ENCODE measurements around the gene SRRM4. TPM values are rescaled to one million over a fixed set of nuclear protein-coding genes. Genes with fewer than 3 reads are reported as not detected.

The SRRM4 gene
- total and polyA plus RNA-seq, 9 donors = 0.02 TPM; not detected in 6

- intact Hi-C loops (cut with DNase I) = loop anchor here in 3 of 4 donors (5.0 to 10.0 kb wide), 2 partner anchors 299 to 301 kb away; no protein-coding TSS in a partner anchor
- H3K27ac ChIP-seq = no peak overlapping the region
- H3K4me3 ChIP-seq = no peak overlapping the region
- TF ChIP-seq POLR2A (IDR thresholded peaks at IDR 0.05) (no peak), CTCF (IDR thresholded peaks at IDR 0.05) (no peak)
- H3K27me3 ChIP-seq = no peaks in the 10 kb centered on the region
- no peaks in the 10 kb centered on the region for H3K4me1 ChIP-seq (ENCODE audit: insufficient read depth)
- WGBS, 3 donors = 30 to 41% (median 40%) methylated on average over 9 of the region's 9 CpGs
- H3K36me3 ChIP-seq = no peaks in the 10 kb centered on the region
- no peaks in the 10 kb centered on the region for H3K9me3 ChIP-seq
- no peak for DNase-seq
These were observed 132.2 kb downstream of the SRRM4 start for GRCh38 chr12:119113496-119113986.

- H3K27ac ChIP-seq = no peak overlapping the region
- intact Hi-C loops (cut with DNase I) = loop anchor here (2.0 to 10.0 kb wide), 3 partner anchors 298 to 301 kb away; no protein-coding TSS in a partner anchor
- H3K9me3 ChIP-seq = no peaks in the 10 kb centered on the region
- no peaks in the 10 kb centered on the region for H3K4me1 ChIP-seq (ENCODE audit: insufficient read depth)
- H3K4me3 ChIP-seq = no peak overlapping the region
- WGBS, 3 donors = 71 to 82% (median 80%) methylated on average over 3 of the region's 3 CpGs
- no peaks in the 10 kb centered on the region for H3K36me3 ChIP-seq
- no peaks in the 10 kb centered on the region for H3K27me3 ChIP-seq
- no peak for TF ChIP-seq EP300 (IDR thresholded peaks at IDR 0.05)
- no peak for DNase-seq
These were observed 133.0 kb downstream of the SRRM4 start for GRCh38 chr12:119114294-119114693.

GRCh38 chr12:119115296-119115905 is 134.1 kb downstream of the SRRM4 start:
- Histone ChIP-seq H3K27me3 (no peaks in the 10 kb centered on the region), H3K27ac (no peak overlapping the region), H3K4me3 (no peak overlapping the region), H3K4me1 (ENCODE audit: insufficient read depth) (no peaks in the 10 kb centered on the region), H3K9me3 (no peaks in the 10 kb centered on the region), H3K36me3 (no peaks in the 10 kb centered on the region)
- TF ChIP-seq CTCF (IDR thresholded peaks at IDR 0.05) (peak; percentile 62 to 80 (median 71)), POLR2A (IDR thresholded peaks at IDR 0.05) (no peak), EP300 (IDR thresholded peaks at IDR 0.05) (no peak)
- 28 to 39% (median 34%) methylated on average over 2 of the region's 2 CpGs for WGBS, 3 donors
- peak in 2 of 5 donors; percentile 17 to 49 for DNase-seq
- intact Hi-C loops (cut with DNase I) = loop anchor here in 3 of 4 donors (2.0 to 10.0 kb wide), 3 partner anchors 297 to 427 kb away; no protein-coding TSS in a partner anchor

- intact Hi-C loops (cut with DNase I) = loop anchor here in 2 of 4 donors (5.0 to 10.0 kb wide), 2 partner anchors 297 to 424 kb away; no protein-coding TSS in a partner anchor
- Histone ChIP-seq H3K4me3 (no peak overlapping the region), H3K27me3 (no peaks in the 10 kb centered on the region), H3K4me1 (ENCODE audit: insufficient read depth) (no peaks in the 10 kb centered on the region), H3K9me3 (no peaks in the 10 kb centered on the region), H3K36me3 (no peaks in the 10 kb centered on the region), H3K27ac (no peak overlapping the region)
- TF ChIP-seq EP300 (IDR thresholded peaks at IDR 0.05) (no peak), CTCF (IDR thresholded peaks at IDR 0.05) (no peak), POLR2A (IDR thresholded peaks at IDR 0.05) (no peak)
- 64 to 82% (median 70%) methylated on average over 3 of the region's 3 CpGs for WGBS, 3 donors
- no peak for DNase-seq
These were observed 136.6 kb downstream of the SRRM4 start for GRCh38 chr12:119117936-119118335.

GRCh38 chr12:119118625-119119024 is 137.3 kb downstream of the SRRM4 start:
- no peak for DNase-seq
- Histone ChIP-seq H3K4me3 (no peak overlapping the region), H3K27ac (no peak overlapping the region), H3K9me3 (no peaks in the 10 kb centered on the region), H3K27me3 (no peaks in the 10 kb centered on the region), H3K36me3 (no peaks in the 10 kb centered on the region), H3K4me1 (ENCODE audit: insufficient read depth) (no peaks in the 10 kb centered on the region)
- intact Hi-C loops (cut with DNase I) = loop anchor here in 2 of 4 donors (5.0 to 10.0 kb wide), 2 partner anchors 296 to 424 kb away; no protein-coding TSS in a partner anchor
- TF ChIP-seq CTCF (IDR thresholded peaks at IDR 0.05) (no peak), POLR2A (IDR thresholded peaks at IDR 0.05) (no peak), EP300 (IDR thresholded peaks at IDR 0.05) (no peak)
- 65 to 67% (median 65%) methylated on average over 3 of the region's 3 CpGs for WGBS, 3 donors
